Hepatocyte (in vitro differentiated cells): ENCODE data around the gene FOXP4. TPM values are rescaled to one million over a fixed set of nuclear protein-coding genes. Genes with fewer than 3 reads are reported as not detected.

ENCODE experiments used
- DNase-seq: peaks from one replicate; pipeline ENCODE4 v3.0.0-alpha.2; 2016; ENCODE audit warnings: low spot score
- H2AFZ ChIP-seq: fragments of 200-600 bp; sonication (generic); 2 replicates; pipeline ENCODE4 v1.6.0; 2016; ENCODE audit warnings: antibody characterized with exemption, mild to moderate bottlenecking
- H3K27ac ChIP-seq: fragments of 200-600 bp; sonication (generic); 2 replicates; pipeline ENCODE4 v1.5.1; 2016; ENCODE audit warnings: mild to moderate bottlenecking
- H3K27me3 ChIP-seq: fragments of 200-600 bp; sonication (generic); 2 replicates; pipeline ENCODE4 v1.6.1; 2016
- H3K36me3 ChIP-seq: fragments of 200-600 bp; sonication (generic); replicated peaks from 2 replicates; pipeline ENCODE4 v1.5.1; 2016; ENCODE audit warnings: low read depth; ENCODE audit not compliant: insufficient read depth
- H3K4me1 ChIP-seq: fragments of 200-600 bp; sonication (generic); 2 replicates; pipeline ENCODE4 v1.5.1; 2016; ENCODE audit warnings: mild to moderate bottlenecking, moderate library complexity; ENCODE audit not compliant: insufficient read depth
- H3K4me2 ChIP-seq: fragments of 200-600 bp; sonication (generic); 2 replicates; pipeline ENCODE4 v1.6.0; 2016
- H3K4me3 ChIP-seq: fragments of 200-600 bp; sonication (generic); 2 replicates; pipeline ENCODE4 v1.5.1; 2016; ENCODE audit warnings: mild to moderate bottlenecking
- H3K79me2 ChIP-seq: fragments of 200-600 bp; sonication (generic); 2 replicates; pipeline ENCODE4 v1.6.0; 2017; ENCODE audit warnings: mild to moderate bottlenecking
- H3K9me2 ChIP-seq: fragments of 200-600 bp; sonication (generic); replicated peaks from 2 replicates; pipeline ENCODE4 v1.6.0; 2017; ENCODE audit warnings: mild to moderate bottlenecking; ENCODE audit not compliant: insufficient read depth
- H3K9me3 ChIP-seq: fragments of 200-600 bp; sonication (generic); 2 replicates; pipeline ENCODE4 v1.5.1; 2016; ENCODE audit warnings: low read depth, mild to moderate bottlenecking
- H4K20me1 ChIP-seq: fragments of 200-600 bp; sonication (generic); 2 replicates; pipeline ENCODE4 v1.6.0; 2016; ENCODE audit warnings: mild to moderate bottlenecking; ENCODE audit not compliant: insufficient read depth, poor library complexity, severe bottlenecking
- CTCF ChIP-seq: fragments of 200-600 bp; sonication (generic); IDR thresholded peaks from 2 replicates; pipeline ENCODE4 v1.5.1; 2016; ENCODE audit warnings: antibody characterized with exemption, mild to moderate bottlenecking; ENCODE audit not compliant: poor library complexity
- EZH2 ChIP-seq: fragments of 200-600 bp; sonication (generic); IDR thresholded peaks from 2 replicates; pipeline ENCODE4 v1.6.1; 2016; ENCODE audit warnings: antibody characterized with exemption, mild to moderate bottlenecking, borderline replicate concordance
- EZH2phosphoT487 ChIP-seq: fragments of 200-600 bp; sonication (generic); IDR thresholded peaks from one replicate; pipeline ENCODE4 v1.6.1; 2018; ENCODE audit warnings: antibody characterized with exemption, mild to moderate bottlenecking, low read depth, moderate library complexity; ENCODE audit not compliant: unreplicated experiment, severe bottlenecking
- WGBS: methylation state at CpG from one replicate; pipeline ENCODE4 v1.1.6; 2016; ENCODE audit warnings: low lambda C conversion rate; ENCODE audit errors: missing lambda C conversion rate; 5-methylcytosine and 5-hydroxymethylcytosine counted together
- polyA plus RNA-seq: library from polyadenylated mRNA; unstranded; fragments of >200 nt; fragmentation: Nextera tagmentation; extraction: Ambion mirVana; gene quantifications from 2 replicates; pipeline ENCODE4 v1.2.1, GENCODE V29; 2016
- total RNA-seq: library from RNA; depleted of rRNA; stranded (reverse); fragments of >200 nt; gene quantifications from 2 replicates; pipeline ENCODE4 v1.2.3, GENCODE V29; 2014

FOXP4 gene
- total and polyA plus RNA-seq, 2 experiments from 2014 or later: 24.3 to 87.8 TPM

- Histone ChIP-seq H4K20me1 (peaks cover 75% of the 10 kb centered on the region), H3K9me3 (no peaks in the 10 kb centered on the region), H3K27me3 (no peaks in the 10 kb centered on the region), H3K4me3 (no peak overlapping the region), H3K4me2 (peak overlapping the region; percentile 98), H3K4me1 (peaks cover 40% of the 10 kb centered on the region), H3K9me2 (no peaks in the 10 kb centered on the region), H2AFZ (no peak overlapping the region), H3K36me3 (no peaks in the 10 kb centered on the region), H3K27ac (no peak overlapping the region), H3K79me2 (peaks cover 92% of the 10 kb centered on the region)
- 90% methylated on average over 2 of the region's 2 CpGs for WGBS
- no peak for DNase-seq
- no peak for TF ChIP-seq EZH2phosphoT487
- TF ChIP-seq CTCF: no peak
- no peak for TF ChIP-seq EZH2
Measured at GRCh38 chr6:41549673-41550072, 3.5 kb downstream of the FOXP4 start.

GRCh38 chr6:41551086-41551700, 5.0 kb downstream of the FOXP4 start:
- H2AFZ ChIP-seq: no peak overlapping the region
- no peak overlapping the region for H3K27ac ChIP-seq
- peaks cover 95% of the 10 kb centered on the region for H3K79me2 ChIP-seq
- no peaks in the 10 kb centered on the region for H3K9me3 ChIP-seq
- H3K4me2 ChIP-seq: peak overlapping the region; percentile 98
- H3K27me3 ChIP-seq: no peaks in the 10 kb centered on the region
- no peak for DNase-seq
- no peaks in the 10 kb centered on the region for H3K9me2 ChIP-seq
- H3K4me1 ChIP-seq: peaks cover 30% of the 10 kb centered on the region
- H3K4me3 ChIP-seq: no peak overlapping the region
- no peaks in the 10 kb centered on the region for H3K36me3 ChIP-seq
- H4K20me1 ChIP-seq: peaks cover 91% of the 10 kb centered on the region
- TF ChIP-seq EZH2 (no peak), CTCF (no peak), EZH2phosphoT487 (no peak)
- 89% methylated on average over 12 of the region's 12 CpGs for WGBS

GRCh38 chr6:41551857-41552256, 5.7 kb downstream of the FOXP4 start:
- Histone ChIP-seq H3K4me1 (peaks cover 30% of the 10 kb centered on the region), H3K36me3 (no peaks in the 10 kb centered on the region), H2AFZ (no peak overlapping the region), H4K20me1 (peaks cover 97% of the 10 kb centered on the region), H3K4me2 (peak overlapping the region; percentile 98), H3K79me2 (peaks cover 100% of the 10 kb centered on the region), H3K27me3 (no peaks in the 10 kb centered on the region), H3K27ac (no peak overlapping the region), H3K9me3 (no peaks in the 10 kb centered on the region), H3K9me2 (no peaks in the 10 kb centered on the region), H3K4me3 (no peak overlapping the region)
- TF ChIP-seq CTCF (no peak), EZH2phosphoT487 (no peak), EZH2 (no peak)
- 72% methylated on average over 9 of the region's 9 CpGs for WGBS
- DNase-seq: no peak
